Fibroblast of the aortic adventitia (primary cell): ENCODE data around the gene PMFBP1. TPM values are rescaled to one million over a fixed set of nuclear protein-coding genes. Genes with fewer than 3 reads are reported as not detected.

Source experiments
- DNase-seq: peaks from one replicate; pipeline ENCODE4 v3.0.0-alpha.2; 2010; ENCODE audit warnings: low read depth
- H3K4me3 ChIP-seq: 2 replicates; pipeline ENCODE4 v1.5.1; 2011; ENCODE audit warnings: low read depth, mild to moderate bottlenecking, control low read depth, low read length, moderate library complexity
- CTCF ChIP-seq: IDR thresholded peaks from 2 replicates; pipeline ENCODE4 v1.5.1; 2011; ENCODE audit warnings: mild to moderate bottlenecking, low read length, control low read depth, inconsistent platforms; ENCODE audit not compliant: insufficient read depth
- total RNA-seq: library from RNA; depleted of rRNA; stranded (reverse); fragments of >200 nt; gene quantifications from 2 replicates; pipeline ENCODE4 v1.2.3, GENCODE V29; 2012; ENCODE audit warnings: low replicate concordance

PMFBP1 gene
- total RNA-seq, 1 donor, result 0.09 TPM

- no peak for DNase-seq
- TF ChIP-seq CTCF, result no peak
- no peak overlapping the region for H3K4me3 ChIP-seq
Observed at GRCh38 chr16:72122308-72122707, 49.6 kb downstream of the PMFBP1 start.

- no peak for TF ChIP-seq CTCF
- DNase-seq, result no peak
- H3K4me3 ChIP-seq, result no peak overlapping the region
Observed at GRCh38 chr16:72120026-72120425, 51.9 kb downstream of the PMFBP1 start.

DNA sequence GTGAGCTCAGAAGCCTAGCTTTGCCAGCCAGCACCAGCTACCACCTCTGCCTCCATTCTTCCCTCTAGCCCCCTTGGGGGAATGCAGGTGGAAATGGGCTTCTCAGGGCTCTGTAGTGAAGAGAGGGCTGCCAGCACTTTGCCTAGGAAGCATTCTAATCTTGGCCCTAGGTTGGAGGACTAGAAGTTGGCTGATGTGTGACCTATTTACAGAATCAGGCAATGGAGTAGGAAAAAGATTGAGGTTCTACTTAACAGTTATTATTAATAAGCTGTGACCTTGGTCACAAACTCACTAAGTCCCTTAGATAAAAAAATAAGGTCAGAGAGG is 58.4 kb downstream of the PMFBP1 start:
- DNase-seq, result no peak
- no peak overlapping the region for H3K4me3 ChIP-seq
- TF ChIP-seq CTCF, result no peak

- no peak for TF ChIP-seq CTCF
- no peak for DNase-seq
- H3K4me3 ChIP-seq, result no peak overlapping the region
Observed at GRCh38 chr16:72112906-72113615, 58.9 kb downstream of the PMFBP1 start.

DNA sequence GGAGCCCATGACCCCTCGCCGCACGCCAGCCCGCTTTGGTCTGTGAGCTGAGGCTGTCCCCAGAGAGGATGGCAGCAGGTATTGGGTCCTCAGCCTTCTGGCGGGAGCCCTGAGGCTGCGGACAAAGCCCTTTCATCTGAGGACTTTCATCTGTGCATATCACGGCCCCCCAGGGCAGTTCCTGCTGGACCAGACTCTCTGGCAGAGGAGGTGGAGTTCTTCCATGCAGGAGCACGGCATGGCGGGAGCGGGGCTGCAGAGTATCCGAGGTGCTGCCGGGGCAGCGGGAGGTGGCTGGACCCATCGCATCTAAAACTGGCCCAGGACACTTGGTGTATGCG is 59.5 kb downstream of the PMFBP1 start:
- no peak for DNase-seq
- no peak overlapping the region for H3K4me3 ChIP-seq
- no peak for TF ChIP-seq CTCF

DNA sequence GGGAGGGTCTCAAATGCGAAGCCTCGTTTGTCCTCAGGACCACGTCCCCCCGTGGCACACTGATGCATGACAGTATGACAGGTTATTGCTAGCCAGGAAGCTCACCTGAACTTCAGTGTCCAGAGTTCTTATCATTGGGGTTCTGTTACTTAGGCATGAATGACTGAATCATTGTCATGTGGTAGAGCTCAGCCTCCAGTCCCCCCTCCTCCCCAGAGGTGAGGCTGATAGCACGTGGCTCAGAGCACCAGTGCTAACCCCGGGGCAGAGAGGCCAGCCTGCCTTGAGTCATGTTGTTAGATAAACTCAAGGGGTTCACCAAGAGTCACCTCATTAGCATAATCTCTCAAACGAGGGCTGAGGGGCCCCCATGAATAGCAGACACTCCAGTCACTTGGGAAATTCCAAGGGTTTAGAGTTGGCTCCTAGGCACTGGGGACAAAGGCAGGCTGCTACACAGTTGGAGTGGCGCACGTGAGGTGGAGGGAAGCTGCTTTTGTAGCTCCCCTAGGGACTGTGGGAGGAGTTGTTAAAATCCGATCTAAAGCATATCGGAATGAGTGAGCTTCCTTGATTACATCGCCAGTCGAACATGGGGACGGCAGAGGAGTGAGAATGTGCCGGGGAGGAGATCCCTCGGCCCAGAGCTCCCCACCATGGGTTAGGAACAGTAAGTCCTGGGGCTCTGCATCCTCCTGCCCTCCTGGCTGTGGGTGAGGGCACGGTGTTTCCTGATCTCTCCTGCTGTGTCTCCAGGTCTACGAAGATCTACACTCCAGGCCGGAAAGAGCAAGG is 60.1 kb downstream of the PMFBP1 start:
- H3K4me3 ChIP-seq, result no peak overlapping the region
- no peak for DNase-seq
- TF ChIP-seq CTCF, result no peak
